GM18909 (cell line): ENCODE measurements around the gene SH3PXD2A.
"Not testable (repeated sequence)": the region's sequence is repeated elsewhere in the genome, so short reads cannot be mapped to it uniquely, and the experiment has no call there.

Experiments
- ATAC-seq: cut with Tn5 transposase; IDR thresholded peaks from one replicate; pipeline ENCODE4 v1.9.1; 2021; ENCODE audit warnings: mild to moderate bottlenecking; ENCODE audit not compliant: unreplicated experiment, poor library complexity

The SH3PXD2A gene

GRCh38 chr10:103638948-103639347 lies 216.4 kb downstream of the SH3PXD2A start:
- no peak for ATAC-seq

GRCh38 chr10:103637927-103638557 lies 217.3 kb downstream of the SH3PXD2A start:
- ATAC-seq: no peak

- ATAC-seq: no peak
Observed at GRCh38 chr10:103637011-103637410, 218.4 kb downstream of the SH3PXD2A start.

GRCh38 chr10:103636492-103636891 lies 218.9 kb downstream of the SH3PXD2A start:
- ATAC-seq: no peak

- no peak for ATAC-seq
Observed at GRCh38 chr10:103635580-103635979, 219.8 kb downstream of the SH3PXD2A start.

- ATAC-seq: no peak
Observed at GRCh38 chr10:103633846-103634245, 221.5 kb downstream of the SH3PXD2A start.

GRCh38 chr10:103632871-103633270 lies 222.5 kb downstream of the SH3PXD2A start:
- ATAC-seq: not testable (repeated sequence)

GRCh38 chr10:103632247-103632642 lies 223.1 kb downstream of the SH3PXD2A start:
- no peak for ATAC-seq

- ATAC-seq: no peak
Observed at GRCh38 chr10:103630156-103630555, 225.2 kb downstream of the SH3PXD2A start.

- no peak for ATAC-seq
Observed at GRCh38 chr10:103629581-103629980, 225.8 kb downstream of the SH3PXD2A start.

- ATAC-seq: no peak
Observed at GRCh38 chr10:103627893-103628292, 227.5 kb downstream of the SH3PXD2A start.

- ATAC-seq: no peak
Observed at GRCh38 chr10:103627111-103627892, 228.1 kb downstream of the SH3PXD2A start.

GRCh38 chr10:103626178-103626577 lies 229.2 kb downstream of the SH3PXD2A start:
- no peak for ATAC-seq

- ATAC-seq: no peak
Observed at GRCh38 chr10:103622935-103623574, 232.3 kb downstream of the SH3PXD2A start.

- no peak for ATAC-seq
Observed at GRCh38 chr10:103622286-103622685, 233.1 kb downstream of the SH3PXD2A start.

GRCh38 chr10:103621783-103622125 lies 233.6 kb downstream of the SH3PXD2A start:
- no peak for ATAC-seq

GRCh38 chr10:103620891-103621782 lies 234.2 kb downstream of the SH3PXD2A start:
- ATAC-seq: no peak

- ATAC-seq: no peak
Observed at GRCh38 chr10:103620352-103620740, 235.0 kb downstream of the SH3PXD2A start.

GRCh38 chr10:103619424-103620351 lies 235.7 kb downstream of the SH3PXD2A start:
- ATAC-seq: no peak
